ENCODE data around the gene AP1G1.
"Not testable (repeated sequence)": the region's sequence is repeated elsewhere in the genome, so short reads cannot be mapped to it uniquely, and the experiment has no call there.

Gene AP1G1

GRCh38 chr16:71807905-71808592, 585 bp downstream of the AP1G1 start:
- DNase-seq (ENCODE audit: low spot score): peak; percentile 25

- DNase-seq (ENCODE audit: low spot score): no peak
Observed at GRCh38 chr16:71803305-71803690, 5.3 kb downstream of the AP1G1 start.

- DNase-seq (ENCODE audit: low spot score): no peak
Observed at GRCh38 chr16:71796501-71797097, 12.0 kb downstream of the AP1G1 start.

GRCh38 chr16:71794943-71795342, 13.7 kb downstream of the AP1G1 start:
- DNase-seq (ENCODE audit: low spot score): no peak

- DNase-seq (ENCODE audit: low spot score): no peak
Observed at GRCh38 chr16:71794018-71794417, 14.6 kb downstream of the AP1G1 start.

GRCh38 chr16:71792176-71792575, 16.5 kb downstream of the AP1G1 start:
- DNase-seq (ENCODE audit: low spot score): no peak

- not testable (repeated sequence) for DNase-seq (ENCODE audit: low spot score)
Observed at GRCh38 chr16:71790329-71790728, 18.3 kb downstream of the AP1G1 start.

GRCh38 chr16:71789136-71789535, 19.5 kb downstream of the AP1G1 start:
- DNase-seq (ENCODE audit: low spot score): no peak

GRCh38 chr16:71788578-71788977, 20.1 kb downstream of the AP1G1 start:
- DNase-seq (ENCODE audit: low spot score): no peak

- not testable (repeated sequence) for DNase-seq (ENCODE audit: low spot score)
Observed at GRCh38 chr16:71785143-71785542, 23.5 kb downstream of the AP1G1 start.

- DNase-seq (ENCODE audit: low spot score): no peak
Observed at GRCh38 chr16:71784093-71784492, 24.5 kb downstream of the AP1G1 start.

- no peak for DNase-seq (ENCODE audit: low spot score)
Observed at GRCh38 chr16:71781741-71782140, 26.9 kb downstream of the AP1G1 start.

- DNase-seq (ENCODE audit: low spot score): no peak
Observed at GRCh38 chr16:71780521-71781089, 28.0 kb downstream of the AP1G1 start.

- DNase-seq (ENCODE audit: low spot score): no peak
Observed at GRCh38 chr16:71778780-71779179, 29.9 kb downstream of the AP1G1 start.

GRCh38 chr16:71777329-71777728, 31.3 kb downstream of the AP1G1 start:
- no peak for DNase-seq (ENCODE audit: low spot score)

GRCh38 chr16:71775949-71776348, 32.7 kb downstream of the AP1G1 start:
- no peak for DNase-seq (ENCODE audit: low spot score)

- no peak for DNase-seq (ENCODE audit: low spot score)
Observed at GRCh38 chr16:71771571-71771970, 37.1 kb downstream of the AP1G1 start.

- no peak for DNase-seq (ENCODE audit: low spot score)
Observed at GRCh38 chr16:71769222-71769621, 39.4 kb downstream of the AP1G1 start.

GRCh38 chr16:71767060-71767900, 41.4 kb downstream of the AP1G1 start:
- DNase-seq (ENCODE audit: low spot score): no peak

GRCh38 chr16:71762186-71762585, 46.4 kb downstream of the AP1G1 start:
- no peak for DNase-seq (ENCODE audit: low spot score)

GRCh38 chr16:71761097-71761496, 47.5 kb downstream of the AP1G1 start:
- DNase-seq (ENCODE audit: low spot score): no peak

GRCh38 chr16:71758293-71758760, 50.3 kb downstream of the AP1G1 start:
- no peak for DNase-seq (ENCODE audit: low spot score)

GRCh38 chr16:71754652-71755051, 54.0 kb downstream of the AP1G1 start:
- no peak for DNase-seq (ENCODE audit: low spot score)
